Activated CD8-positive, alpha-beta memory T cell treated with anti-CD3 and anti-CD28 coated beads for 1 hour (primary cell): Measurements from ENCODE around the gene KSR1.
"Not testable (repeated sequence)": the region's sequence is repeated elsewhere in the genome, so short reads cannot be mapped to it uniquely, and the experiment has no call there.

Experiments used
- DNase-seq, 2 donors: peaks; one replicate each; pipeline ENCODE4 v3.0.0-alpha.2; 2020; ENCODE audit warnings: low read depth in 1 of 2; ENCODE audit errors: extremely low read depth in 1 of 2

Gene KSR1

DNA sequence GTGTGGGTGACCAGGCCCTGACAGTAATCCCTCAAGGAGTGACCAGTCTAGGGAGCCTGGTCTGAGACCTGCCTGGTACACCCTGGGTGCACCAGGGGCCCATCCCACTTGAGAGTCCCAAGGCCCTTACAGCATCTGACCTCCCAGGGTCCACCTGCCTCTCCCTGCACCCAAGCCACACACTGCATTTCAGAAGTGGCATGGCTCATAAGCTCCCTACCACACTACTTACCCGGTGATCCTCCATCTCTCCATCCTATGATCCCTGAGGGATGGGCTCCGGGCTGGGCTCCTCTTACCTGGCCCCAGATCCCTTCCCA, 215.3 kb downstream of the KSR1 start:
- DNase-seq, result no peak

DNA sequence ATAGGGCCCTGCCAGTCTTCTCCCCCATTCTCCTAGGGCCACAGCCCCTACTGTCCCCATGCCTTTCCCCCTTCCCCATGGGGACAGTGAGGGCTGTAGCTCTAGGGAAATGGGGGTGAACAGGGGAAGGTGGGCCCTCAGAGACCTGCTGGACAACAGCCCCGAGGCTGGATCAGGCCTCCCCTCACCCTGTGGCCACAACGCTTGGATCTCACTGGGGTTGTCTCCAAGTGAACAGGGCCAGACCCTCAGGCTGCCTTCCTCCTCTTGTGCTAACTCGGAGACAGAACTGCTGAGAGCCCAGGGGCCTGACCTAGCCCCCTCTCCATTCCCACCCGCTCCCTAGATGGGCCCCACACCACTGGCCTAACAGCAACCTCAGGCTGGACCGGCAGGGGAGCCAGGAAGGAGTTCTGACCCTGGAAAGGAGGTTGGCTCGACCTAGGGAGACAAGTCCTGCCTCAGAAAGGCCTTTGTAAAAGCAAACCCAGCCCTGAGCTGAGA, 215.8 kb downstream of the KSR1 start:
- not testable (repeated sequence) for DNase-seq

DNA sequence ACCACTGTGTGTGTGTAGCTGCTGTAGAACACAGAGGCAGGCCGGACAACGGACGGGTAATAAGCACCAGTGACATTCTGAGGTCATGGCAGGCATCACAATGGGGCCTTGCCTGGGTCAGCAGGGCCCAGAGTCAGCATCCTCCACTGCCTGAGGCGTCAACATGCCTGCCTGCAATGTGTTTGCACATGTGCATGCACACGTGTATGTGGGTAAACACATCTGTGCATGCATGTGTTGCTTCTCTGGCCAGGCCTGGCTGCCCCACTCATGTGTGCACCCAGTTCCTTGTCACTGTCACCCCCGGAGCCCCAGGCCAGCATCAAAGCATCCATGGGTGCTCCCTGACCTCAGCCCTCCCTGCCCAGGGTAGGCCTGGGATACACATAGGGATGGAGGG, 218.1 kb downstream of the KSR1 start:
- DNase-seq, result no peak
